CD14-positive monocyte (primary cell): ENCODE data around the gene VCAM1. TPM values are rescaled to one million over a fixed set of nuclear protein-coding genes. Genes with fewer than 3 reads are reported as not detected.

ENCODE experiments used
- DNase-seq, 3 donors: peaks; one replicate each; pipeline ENCODE4 v3.0.0-alpha.2; 2011 to 2022
- H2AFZ ChIP-seq: 2 replicates; pipeline ENCODE4 v1.6.0; 2012; ENCODE audit warnings: mild to moderate bottlenecking, low read depth, low read length, inconsistent platforms; ENCODE audit not compliant: insufficient read depth, poor library complexity, severe bottlenecking
- H3K27ac ChIP-seq, 2 donors: 1 replicate in 1 of 2; 2 replicates in 1 of 2; pipeline ENCODE4 v1.5.1; 2012 to 2013; ENCODE audit warnings: low read length in 2 of 2, control low read depth in 1 of 2, inconsistent platforms in 1 of 2, low read depth in 1 of 2, mild to moderate bottlenecking in 1 of 2
- H3K27me3 ChIP-seq, 2 donors: one replicate each; pipeline versions ENCODE4 v1.6.0 to v1.6.1; 2011 to 2013; ENCODE audit warnings: low read length in 2 of 2; ENCODE audit not compliant: control insufficient read depth in 2 of 2, insufficient read depth in 2 of 2
- H3K36me3 ChIP-seq, 2 donors: replicated peaks in 1 of 2; 1 replicate in 1 of 2; 2 replicates in 1 of 2; pipeline versions ENCODE4 v1.5.1 to v1.6.1; 2012 to 2013; ENCODE audit warnings: low read length in 2 of 2, control low read depth in 1 of 2, inconsistent platforms in 1 of 2, mild to moderate bottlenecking in 1 of 2; ENCODE audit not compliant: insufficient read depth in 2 of 2, control insufficient read depth in 1 of 2
- H3K4me1 ChIP-seq, 2 donors: 1 replicate in 1 of 2; 2 replicates in 1 of 2; pipeline versions ENCODE4 v1.5.1 to v1.6.1; 2012 to 2013; ENCODE audit warnings: low read length in 2 of 2, control low read depth in 1 of 2, inconsistent platforms in 1 of 2, mild to moderate bottlenecking in 1 of 2, moderate library complexity in 1 of 2; ENCODE audit not compliant: insufficient read depth in 2 of 2, control insufficient read depth in 1 of 2
- H3K4me2 ChIP-seq: replicated peaks from 2 replicates; pipeline ENCODE3; 2012; ENCODE audit warnings: low read length, moderate library complexity, mild to moderate bottlenecking; ENCODE audit not compliant: poor library complexity, severe bottlenecking; ENCODE audit errors: extremely low read depth
- H3K4me3 ChIP-seq, 3 experiments: fragments of 200-600 bp in 1 of 3; sonication (generic) in 1 of 3; replicated peaks in 1 of 3; 1 replicate in 2 of 3; 2 replicates in 1 of 3; pipeline ENCODE4 v1.5.1; 2011 to 2013; ENCODE audit warnings: low read length in 3 of 3, mild to moderate bottlenecking in 3 of 3, control low read depth in 2 of 3, low read depth in 2 of 3, inconsistent platforms in 1 of 3, moderate library complexity in 1 of 3
- H3K79me2 ChIP-seq: 2 replicates; pipeline ENCODE4 v1.6.0; 2012; ENCODE audit warnings: mild to moderate bottlenecking, control low read depth, inconsistent platforms, low read length, moderate library complexity; ENCODE audit not compliant: insufficient read depth
- H3K9ac ChIP-seq: 2 replicates; pipeline ENCODE4 v1.6.0; 2017; ENCODE audit warnings: low read length, mild to moderate bottlenecking; ENCODE audit not compliant: insufficient read depth, poor library complexity, severe bottlenecking
- H3K9me3 ChIP-seq, 2 donors: replicated peaks in 1 of 2; 1 replicate in 1 of 2; 2 replicates in 1 of 2; pipeline versions ENCODE4 v1.5.1 to v1.6.1; 2012 to 2013; ENCODE audit warnings: low read length in 2 of 2, control low read depth in 1 of 2; ENCODE audit not compliant: control insufficient read depth in 1 of 2, insufficient read depth in 1 of 2
- H4K20me1 ChIP-seq: 2 replicates; pipeline ENCODE4 v1.6.0; 2012; ENCODE audit warnings: mild to moderate bottlenecking, low read length, control low read depth, moderate library complexity; ENCODE audit not compliant: insufficient read depth
- H3K27ac Mint-ChIP-seq, 7 donors: one replicate each; pipeline ENCODE4 v1.8.0; 2020; ENCODE audit warnings: mild to moderate bottlenecking in 7 of 7, mixed read lengths in 7 of 7, moderate library complexity in 6 of 7, inconsistent platforms in 2 of 7
- H3K27me3 Mint-ChIP-seq, 3 donors: one replicate each; pipeline ENCODE4 v1.8.0; 2021 to 2022; ENCODE audit warnings: low read depth in 3 of 3, mild to moderate bottlenecking in 3 of 3, mixed read lengths in 3 of 3, moderate library complexity in 3 of 3, inconsistent platforms in 1 of 3
- H3K36me3 Mint-ChIP-seq, 2 donors: one replicate each; pipeline ENCODE4 v1.8.0; 2020; ENCODE audit warnings: mixed read lengths in 2 of 2, inconsistent platforms in 1 of 2, mild to moderate bottlenecking in 1 of 2
- H3K4me1 Mint-ChIP-seq: one replicate; pipeline ENCODE4 v1.8.0; 2020; ENCODE audit warnings: mild to moderate bottlenecking, mixed read lengths
- H3K4me3 Mint-ChIP-seq, 2 donors: one replicate each; pipeline ENCODE4 v1.8.0; 2020; ENCODE audit warnings: mild to moderate bottlenecking in 2 of 2, mixed read lengths in 2 of 2, moderate library complexity in 1 of 2
- H3K9me3 Mint-ChIP-seq, 7 donors: one replicate each; pipeline ENCODE4 v1.8.0; 2020 to 2022; ENCODE audit warnings: mixed read lengths in 7 of 7, mild to moderate bottlenecking in 6 of 7, moderate library complexity in 6 of 7, inconsistent platforms in 2 of 7
- WGBS: methylation state at CpG from one replicate; pipeline ENCODE4 v1.1.5; 2013; ENCODE audit warnings: missing lambda C conversion rate; ENCODE audit not compliant: insufficient coverage; 5-methylcytosine and 5-hydroxymethylcytosine counted together
- intact Hi-C, 2 donors: fragments of 100-400 bp; cut with micrococcal nuclease; formaldehyde crosslinking; loops; one replicate each; pipeline versions ENCODE4 v1.15.0 to v1.15.1; 2023
- polyA plus RNA-seq, 3 donors: library from polyadenylated mRNA; depleted of rRNA in 1 of 3; unstranded in 2 of 3; stranded (reverse) in 1 of 3; fragments of 300-500 nt in 2 of 3; fragments of >200 nt in 1 of 3; fragmentation: Illumina TruSeq in 2 of 3; gene quantifications; 1 replicate in 2 of 3; 2 replicates in 1 of 3; pipeline ENCODE4 v1.2.3, GENCODE V29; 2012 to 2021
- TF ChIP-seq, protein P1 (sequence below): fragments of 200-600 bp; IDR thresholded peaks from one replicate; pipeline ENCODE4 v1.8.0; 2022; ENCODE audit warnings: antibody characterized with exemption, mild to moderate bottlenecking

VCAM1 gene
- polyA plus RNA-seq, 3 donors = not detected

DNA sequence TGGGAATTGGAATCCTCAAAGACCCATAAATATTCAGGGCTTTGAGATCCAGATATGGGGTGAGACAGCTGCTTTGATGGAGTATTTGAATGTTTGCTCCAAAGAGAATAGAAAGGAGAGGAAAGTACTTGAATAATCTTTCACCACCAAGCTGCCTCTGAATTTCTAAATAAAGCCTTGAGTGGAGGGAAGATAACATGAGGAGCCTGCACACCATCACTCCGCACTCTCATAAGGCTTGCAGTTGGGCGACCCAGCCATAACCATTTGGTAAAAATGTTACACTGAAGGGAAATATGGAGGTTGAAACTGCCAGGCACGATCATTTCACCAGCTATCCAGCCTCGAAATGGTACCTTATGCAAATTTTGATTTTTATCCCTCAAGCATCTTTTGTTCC is 38.4 kb downstream of the VCAM1 start:
- Mint-ChIP-seq H3K4me3 (no peak overlapping the region), H3K9me3 (peaks cover 0 to 10% (median 3%) of the 10 kb centered on the region in 7 donors), H3K36me3 (no peaks in the 10 kb centered on the region), H3K4me1 (no peaks in the 10 kb centered on the region), H3K27me3 (peaks cover 0 to 2% (median 1%) of the 10 kb centered on the region in 3 donors), H3K27ac (no peak overlapping the region)
- Histone ChIP-seq H2AFZ (no peak overlapping the region), H3K4me2 (no peak overlapping the region), H3K4me1 (no peaks in the 10 kb centered on the region), H3K9ac (no peak overlapping the region), H3K4me3 (no peak overlapping the region), H3K27ac (no peak overlapping the region), H4K20me1 (no peaks in the 10 kb centered on the region), H3K9me3 (no peaks in the 10 kb centered on the region), H3K79me2 (no peaks in the 10 kb centered on the region), H3K27me3 (no peaks in the 10 kb centered on the region), H3K36me3 (no peaks in the 10 kb centered on the region)
- no CpG with 5 or more reads among the region's 4 CpGs for WGBS
- intact Hi-C loops = no loop called here
- TF ChIP-seq, protein P1, sequence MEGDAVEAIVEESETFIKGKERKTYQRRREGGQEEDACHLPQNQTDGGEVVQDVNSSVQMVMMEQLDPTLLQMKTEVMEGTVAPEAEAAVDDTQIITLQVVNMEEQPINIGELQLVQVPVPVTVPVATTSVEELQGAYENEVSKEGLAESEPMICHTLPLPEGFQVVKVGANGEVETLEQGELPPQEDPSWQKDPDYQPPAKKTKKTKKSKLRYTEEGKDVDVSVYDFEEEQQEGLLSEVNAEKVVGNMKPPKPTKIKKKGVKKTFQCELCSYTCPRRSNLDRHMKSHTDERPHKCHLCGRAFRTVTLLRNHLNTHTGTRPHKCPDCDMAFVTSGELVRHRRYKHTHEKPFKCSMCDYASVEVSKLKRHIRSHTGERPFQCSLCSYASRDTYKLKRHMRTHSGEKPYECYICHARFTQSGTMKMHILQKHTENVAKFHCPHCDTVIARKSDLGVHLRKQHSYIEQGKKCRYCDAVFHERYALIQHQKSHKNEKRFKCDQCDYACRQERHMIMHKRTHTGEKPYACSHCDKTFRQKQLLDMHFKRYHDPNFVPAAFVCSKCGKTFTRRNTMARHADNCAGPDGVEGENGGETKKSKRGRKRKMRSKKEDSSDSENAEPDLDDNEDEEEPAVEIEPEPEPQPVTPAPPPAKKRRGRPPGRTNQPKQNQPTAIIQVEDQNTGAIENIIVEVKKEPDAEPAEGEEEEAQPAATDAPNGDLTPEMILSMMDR = no peak
- no peak for DNase-seq

DNA sequence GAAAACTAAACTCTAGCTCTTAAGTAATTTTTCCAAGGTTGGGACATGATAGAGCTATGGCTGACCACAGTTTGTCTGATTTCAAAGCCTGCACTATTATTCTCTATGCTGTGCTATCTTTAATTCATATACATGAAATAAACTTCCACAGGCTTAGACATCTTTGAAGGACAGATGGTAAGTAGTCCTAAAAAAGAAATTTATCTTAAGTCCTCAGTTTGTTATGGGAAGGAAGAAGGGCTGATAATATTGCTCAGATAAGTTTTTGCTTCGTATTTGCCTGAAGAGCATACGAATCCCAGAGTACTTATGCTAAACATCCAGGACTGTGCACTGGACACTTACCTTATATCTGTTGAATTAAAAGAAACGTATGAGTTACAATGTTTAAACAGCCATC is 39.6 kb downstream of the VCAM1 start:
- no peak overlapping the region for H3K4me3 Mint-ChIP-seq
- no peak overlapping the region for H2AFZ ChIP-seq

More for the DNA sequence above, 39.6 kb downstream of the VCAM1 start:
- Histone ChIP-seq H3K9ac (no peak overlapping the region), H3K4me2 (no peak overlapping the region), H3K36me3 (no peaks in the 10 kb centered on the region), H4K20me1 (no peaks in the 10 kb centered on the region), H3K4me1 (no peaks in the 10 kb centered on the region), H3K27me3 (no peaks in the 10 kb centered on the region), H3K27ac (no peak overlapping the region), H3K4me3 (no peak overlapping the region), H3K9me3 (no peaks in the 10 kb centered on the region), H3K79me2 (no peaks in the 10 kb centered on the region)
- no CpG with 5 or more reads among the region's 3 CpGs for WGBS
- DNase-seq = no peak
- no peaks in the 10 kb centered on the region for H3K4me1 Mint-ChIP-seq
- H3K27ac Mint-ChIP-seq = no peak overlapping the region
- TF ChIP-seq, protein P1 = no peak
- no peaks in the 10 kb centered on the region for H3K36me3 Mint-ChIP-seq
- intact Hi-C loops = no loop called here
- H3K9me3 Mint-ChIP-seq = peaks cover 0 to 4% (median 3%) of the 10 kb centered on the region in 7 donors
- peaks cover 0 to 4% (median 0%) of the 10 kb centered on the region in 3 donors for H3K27me3 Mint-ChIP-seq
